H9 (cell line): ENCODE results near the gene ARL2BP. TPM values are rescaled to one million over a fixed set of nuclear protein-coding genes. Genes with fewer than 3 reads are reported as not detected.

ENCODE experiments used
- DNase-seq: peaks from one replicate; pipeline ENCODE4 v3.0.0-alpha.2; 2017
- H2AFZ ChIP-seq: one replicate; pipeline ENCODE4 v1.6.1; 2013; ENCODE audit warnings: mild to moderate bottlenecking, low read length, control low read depth, moderate library complexity
- H2AK5ac ChIP-seq: 2 replicates; pipeline ENCODE4 v1.6.1; 2013; ENCODE audit warnings: low read length, control low read depth, mixed read lengths; ENCODE audit not compliant: insufficient read length
- H2BK120ac ChIP-seq: one replicate; pipeline ENCODE4 v1.6.1; 2013; ENCODE audit warnings: low read depth, mild to moderate bottlenecking, low read length, control low read depth, inconsistent platforms; ENCODE audit not compliant: poor library complexity, severe bottlenecking
- H2BK12ac ChIP-seq: 2 replicates; pipeline ENCODE4 v1.6.1; 2013; ENCODE audit warnings: low read length, control low read depth, mixed read lengths, low read depth; ENCODE audit not compliant: insufficient read length
- H2BK15ac ChIP-seq: 2 replicates; pipeline ENCODE4 v1.6.1; 2013; ENCODE audit warnings: low read depth, low read length, control low read depth
- H2BK20ac ChIP-seq: one replicate; pipeline ENCODE4 v1.6.1; 2013; ENCODE audit warnings: low read depth, mild to moderate bottlenecking, low read length, control low read depth, inconsistent platforms; ENCODE audit not compliant: poor library complexity, severe bottlenecking
- H2BK5ac ChIP-seq: 2 replicates; pipeline ENCODE4 v1.6.1; 2013; ENCODE audit warnings: low read length, control low read depth, mixed read lengths; ENCODE audit not compliant: insufficient read length
- H3K14ac ChIP-seq: 2 replicates; pipeline ENCODE4 v1.6.1; 2013; ENCODE audit warnings: low read length, control low read depth; ENCODE audit not compliant: insufficient read depth
- H3K18ac ChIP-seq: 2 replicates; pipeline ENCODE4 v1.6.1; 2013; ENCODE audit warnings: low read depth, mild to moderate bottlenecking, mixed read lengths, low read length, control low read depth; ENCODE audit not compliant: insufficient read length
- H3K23ac ChIP-seq: 2 replicates; pipeline ENCODE4 v1.6.1; 2013; ENCODE audit warnings: low read length, control low read depth, mixed read lengths, low read depth; ENCODE audit not compliant: insufficient read length
- H3K23me2 ChIP-seq: 2 replicates; pipeline ENCODE4 v1.6.1; 2013; ENCODE audit warnings: low read depth, mild to moderate bottlenecking, mixed read lengths, low read length, control low read depth; ENCODE audit not compliant: insufficient read length, poor library complexity, severe bottlenecking
- H3K27ac ChIP-seq: 2 replicates; pipeline ENCODE4 v1.5.1; 2013; ENCODE audit warnings: low read length, control low read depth, mixed read lengths, low read depth; ENCODE audit not compliant: insufficient read length
- H3K27me3 ChIP-seq: 2 replicates; pipeline ENCODE4 v1.6.1; 2013; ENCODE audit warnings: low read length, control low read depth, inconsistent platforms; ENCODE audit not compliant: insufficient read depth
- H3K4ac ChIP-seq: 2 replicates; pipeline ENCODE4 v1.6.1; 2013; ENCODE audit warnings: low read depth, mild to moderate bottlenecking, control low read depth, inconsistent platforms, low read length, moderate library complexity
- H3K4me1 ChIP-seq: 2 replicates; pipeline ENCODE4 v1.6.1; 2013; ENCODE audit warnings: low read length, control low read depth, inconsistent platforms; ENCODE audit not compliant: insufficient read depth
- H3K4me2 ChIP-seq: 2 replicates; pipeline ENCODE4 v1.6.1; 2013; ENCODE audit warnings: low read length, control low read depth, mixed read lengths; ENCODE audit not compliant: insufficient read length, insufficient read depth
- H3K56ac ChIP-seq: 2 replicates; pipeline ENCODE4 v1.6.1; 2013; ENCODE audit warnings: low read depth, mild to moderate bottlenecking, mixed read lengths, low read length, control low read depth; ENCODE audit not compliant: insufficient read length
- H3K79me1 ChIP-seq: 2 replicates; pipeline ENCODE4 v1.6.1; 2013; ENCODE audit warnings: low read depth, mild to moderate bottlenecking, moderate library complexity, low read length, control low read depth, inconsistent platforms; ENCODE audit not compliant: insufficient read depth, poor library complexity, severe bottlenecking
- H3K79me2 ChIP-seq: 2 replicates; pipeline ENCODE4 v1.6.1; 2013; ENCODE audit warnings: low read length, control low read depth, inconsistent platforms; ENCODE audit not compliant: insufficient read depth
- H3K9ac ChIP-seq: 2 replicates; pipeline ENCODE4 v1.6.1; 2013; ENCODE audit warnings: low read length, control low read depth, mixed read lengths; ENCODE audit not compliant: insufficient read length; ENCODE audit errors: extremely low read depth
- H3K9me3 ChIP-seq: one replicate; pipeline ENCODE4 v1.6.1; 2013; ENCODE audit warnings: low read depth, low read length, inconsistent platforms; ENCODE audit not compliant: control insufficient read depth
- H3T11ph ChIP-seq: one replicate; pipeline ENCODE4 v1.6.1; 2013; ENCODE audit warnings: mild to moderate bottlenecking, low read length, control low read depth, inconsistent platforms
- H4K20me1 ChIP-seq: one replicate; pipeline ENCODE4 v1.6.1; 2013; ENCODE audit not compliant: control insufficient read depth, insufficient read length, insufficient read depth
- H4K5ac ChIP-seq: 2 replicates; pipeline ENCODE4 v1.6.1; 2013; ENCODE audit warnings: low read depth, mild to moderate bottlenecking, mixed read lengths, low read length, control low read depth; ENCODE audit not compliant: insufficient read length
- H4K8ac ChIP-seq: replicated peaks from 2 replicates; pipeline ENCODE4 v1.6.1; 2013; ENCODE audit warnings: low read length, control low read depth, mixed read lengths, low read depth; ENCODE audit not compliant: insufficient read length
- H4K91ac ChIP-seq: 2 replicates; pipeline ENCODE4 v1.6.1; 2013; ENCODE audit warnings: low read depth, mild to moderate bottlenecking, moderate library complexity, mixed read lengths, low read length, control low read depth; ENCODE audit not compliant: insufficient read length
- H3K27ac Mint-ChIP-seq, 3 experiments: 2 replicates in 2 of 3; 3 replicates in 1 of 3; pipeline ENCODE4 v1.8.0; 2020 to 2021; ENCODE audit warnings: mixed read lengths in 3 of 3, mild to moderate bottlenecking in 1 of 3, moderate library complexity in 1 of 3
- H3K27me3 Mint-ChIP-seq: 2 replicates; pipeline ENCODE4 v1.8.0; 2021; ENCODE audit warnings: low read depth, mild to moderate bottlenecking, moderate library complexity, mixed read lengths
- H3K36me3 Mint-ChIP-seq, 3 experiments: 2 replicates in 2 of 3; 3 replicates in 1 of 3; pipeline ENCODE4 v1.8.0; 2020 to 2021; ENCODE audit warnings: low read depth in 3 of 3, mixed read lengths in 3 of 3; ENCODE audit not compliant: insufficient read depth in 1 of 3
- H3K4me1 Mint-ChIP-seq, 2 experiments: 2 replicates each; pipeline ENCODE4 v1.8.0; 2020; ENCODE audit warnings: mixed read lengths in 2 of 2
- H3K4me3 Mint-ChIP-seq, 2 experiments: 2 replicates in 1 of 2; 3 replicates in 1 of 2; pipeline ENCODE4 v1.8.0; 2020 to 2021; ENCODE audit warnings: mild to moderate bottlenecking in 2 of 2, mixed read lengths in 2 of 2, moderate library complexity in 1 of 2
- H3K9me3 Mint-ChIP-seq, 2 experiments: 2 replicates in 1 of 2; 3 replicates in 1 of 2; pipeline ENCODE4 v1.8.0; 2020; ENCODE audit warnings: mild to moderate bottlenecking in 2 of 2, mixed read lengths in 2 of 2, moderate library complexity in 1 of 2
- CTCF ChIP-seq: fragments of 200-600 bp; sonication (generic); conservative IDR thresholded peaks from 3 replicates; pipeline ENCODE4 v1.8.0; 2021; ENCODE audit warnings: antibody characterized with exemption, mild to moderate bottlenecking
- WGBS: extraction: QIAGEN DNeasy Blood & Tissue Kit; methylation state at CpG from one replicate; pipeline ENCODE4 v1.1.7; 2013; ENCODE audit warnings: missing lambda C conversion rate, low lambda C conversion rate, mixed read lengths; ENCODE audit not compliant: insufficient read length; ENCODE audit errors: extremely low coverage; 5-methylcytosine and 5-hydroxymethylcytosine counted together
- total RNA-seq: library from RNA; stranded (reverse); gene quantifications from 2 replicates; pipeline ENCODE4 v1.2.1, GENCODE V29; 2021

Gene ARL2BP
- total RNA-seq, 1 experiment from 2014 or later, result 18.0 TPM

GRCh38 chr16:57283214-57283958, 38.3 kb downstream of the ARL2BP start:
- peaks cover 15% of the 10 kb centered on the region; the same call in 1 of the 2 replicates for H3K27me3 ChIP-seq
- no peak overlapping the region for H4K5ac ChIP-seq
- no peaks in the 10 kb centered on the region for H3K79me2 ChIP-seq
- H2BK20ac ChIP-seq, result no peak overlapping the region
- no peak overlapping the region for H3K27ac Mint-ChIP-seq
- peaks cover 58% of the 10 kb centered on the region for H3K27me3 Mint-ChIP-seq
- H3K23ac ChIP-seq, result no peak overlapping the region
- no peak overlapping the region for H3K9ac ChIP-seq
- H4K8ac ChIP-seq, result no peak overlapping the region
- no peaks in the 10 kb centered on the region for H3K4me1 ChIP-seq
- no peak overlapping the region for H2AK5ac ChIP-seq
- H4K20me1 ChIP-seq, result no peaks in the 10 kb centered on the region
- no peak overlapping the region for H2BK120ac ChIP-seq
- H3K27ac ChIP-seq, result no peak overlapping the region
- H3K9me3 Mint-ChIP-seq, result 0 out of 5 replicates have a peak, but pooled peaks cover 0 to 2% of the 10 kb centered on the region in 2 experiments
- no peak for TF ChIP-seq CTCF
- H3K23me2 ChIP-seq, result peaks cover 5% of the 10 kb centered on the region
- H3K4me2 ChIP-seq, result peak overlapping the region; percentile 61
- no peak overlapping the region for H2BK15ac ChIP-seq
- DNase-seq, result no peak
- no peaks in the 10 kb centered on the region for H3K36me3 Mint-ChIP-seq
- WGBS, result no CpG with 5 or more reads among the region's 24 CpGs
- no peak overlapping the region for H2BK5ac ChIP-seq
- no peak overlapping the region for H3K4ac ChIP-seq
- H3K18ac ChIP-seq, result no peak overlapping the region
- H3K9me3 ChIP-seq, result no peaks in the 10 kb centered on the region
- H4K91ac ChIP-seq, result no peak overlapping the region
- H3K4me1 Mint-ChIP-seq, result peaks cover 9 to 17% of the 10 kb centered on the region in 2 experiments
- H3K56ac ChIP-seq, result no peak overlapping the region
- H3K79me1 ChIP-seq, result no peaks in the 10 kb centered on the region
- H3T11ph ChIP-seq, result no peak overlapping the region
- no peak overlapping the region; the same call in 1 of the 2 replicates for H3K14ac ChIP-seq
- no peak overlapping the region for H2BK12ac ChIP-seq
- H3K4me3 Mint-ChIP-seq, result peak overlapping the region; percentile 73 to 90
- H2AFZ ChIP-seq, result no peak overlapping the region
